Neural cell (in vitro differentiated cells): ENCODE measurements around the gene SAMD4A.

Experiments used
- MXI1 ChIP-seq: fragments of 450-650 bp; conservative IDR thresholded peaks from 2 replicates; pipeline ENCODE4 v1.6.1; 2014; ENCODE audit warnings: antibody characterized with exemption, mild to moderate bottlenecking; ENCODE audit not compliant: poor library complexity, severe bottlenecking
- POLR2AphosphoS5 ChIP-seq: IDR thresholded peaks from 2 replicates; pipeline ENCODE4 v1.6.1; 2012
- RAD21 ChIP-seq: fragments of 450-650 bp; conservative IDR thresholded peaks from 2 replicates; pipeline ENCODE4 v1.6.1; 2014; ENCODE audit warnings: antibody characterized with exemption, mild to moderate bottlenecking, moderate library complexity
- SMC3 ChIP-seq: fragments of 450-650 bp; conservative IDR thresholded peaks from 2 replicates; pipeline ENCODE4 v1.6.1; 2014; ENCODE audit warnings: antibody characterized with exemption, mild to moderate bottlenecking, moderate library complexity; ENCODE audit not compliant: poor library complexity
- TAF1 ChIP-seq: IDR thresholded peaks from 2 replicates; pipeline ENCODE4 v1.6.1; 2012; ENCODE audit warnings: low read depth
- TF ChIP-seq, protein P1 (sequence below): fragments of 450-650 bp; IDR thresholded peaks from 2 replicates; pipeline ENCODE4 v1.5.1; 2014; ENCODE audit warnings: antibody characterized with exemption, mild to moderate bottlenecking, moderate library complexity; ENCODE audit not compliant: poor library complexity, severe bottlenecking
- TF ChIP-seq, protein P2 (sequence below): IDR thresholded peaks from 2 replicates; pipeline ENCODE4 v1.6.1; 2012; ENCODE audit warnings: borderline replicate concordance

DNA sequence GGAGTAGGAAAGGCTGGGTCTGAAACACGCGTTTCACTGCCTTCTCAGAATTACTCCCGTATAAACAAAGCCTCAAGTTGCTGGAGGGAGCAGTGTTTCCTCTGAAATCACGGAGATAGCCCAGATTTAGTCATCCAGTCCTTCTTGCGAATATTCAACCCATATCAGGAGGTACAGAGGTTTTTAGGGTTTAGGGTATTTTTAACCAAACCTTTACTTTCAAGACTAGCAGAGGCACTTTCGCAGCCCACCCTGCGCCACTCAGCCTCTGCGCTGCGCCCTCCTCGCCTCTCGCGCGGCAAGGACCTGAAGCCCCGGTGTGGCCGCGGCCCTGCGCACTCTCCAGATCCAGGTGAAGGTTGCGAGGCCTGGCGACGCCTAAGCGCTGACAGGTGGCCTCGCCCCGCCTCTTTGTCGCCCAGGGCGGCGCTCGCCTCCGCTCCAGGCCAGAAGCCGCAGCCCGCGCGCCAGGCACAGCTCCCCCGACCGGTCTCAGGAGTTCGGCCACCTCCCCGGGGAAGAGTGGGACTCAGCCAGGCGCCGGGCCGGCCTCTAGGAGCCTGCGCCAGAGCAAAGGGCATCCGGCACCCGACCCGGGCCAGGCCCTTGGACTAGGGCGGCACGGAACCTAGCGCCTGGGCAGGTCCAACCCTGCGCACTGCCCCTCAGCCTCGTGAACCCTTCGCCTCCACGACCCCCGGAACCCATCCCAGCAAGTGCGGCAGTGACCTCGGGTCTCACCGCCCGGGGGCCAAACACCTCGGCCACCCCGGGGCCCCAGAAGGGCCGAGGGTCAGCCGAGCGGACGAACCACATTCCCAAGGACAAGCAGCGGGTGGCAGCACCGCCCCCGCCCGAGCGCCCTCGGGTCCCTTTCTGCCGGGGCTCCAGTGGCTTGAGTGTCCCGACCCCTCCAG is 1.8 kb upstream of the SAMD4A start:
- TF ChIP-seq, protein P1, sequence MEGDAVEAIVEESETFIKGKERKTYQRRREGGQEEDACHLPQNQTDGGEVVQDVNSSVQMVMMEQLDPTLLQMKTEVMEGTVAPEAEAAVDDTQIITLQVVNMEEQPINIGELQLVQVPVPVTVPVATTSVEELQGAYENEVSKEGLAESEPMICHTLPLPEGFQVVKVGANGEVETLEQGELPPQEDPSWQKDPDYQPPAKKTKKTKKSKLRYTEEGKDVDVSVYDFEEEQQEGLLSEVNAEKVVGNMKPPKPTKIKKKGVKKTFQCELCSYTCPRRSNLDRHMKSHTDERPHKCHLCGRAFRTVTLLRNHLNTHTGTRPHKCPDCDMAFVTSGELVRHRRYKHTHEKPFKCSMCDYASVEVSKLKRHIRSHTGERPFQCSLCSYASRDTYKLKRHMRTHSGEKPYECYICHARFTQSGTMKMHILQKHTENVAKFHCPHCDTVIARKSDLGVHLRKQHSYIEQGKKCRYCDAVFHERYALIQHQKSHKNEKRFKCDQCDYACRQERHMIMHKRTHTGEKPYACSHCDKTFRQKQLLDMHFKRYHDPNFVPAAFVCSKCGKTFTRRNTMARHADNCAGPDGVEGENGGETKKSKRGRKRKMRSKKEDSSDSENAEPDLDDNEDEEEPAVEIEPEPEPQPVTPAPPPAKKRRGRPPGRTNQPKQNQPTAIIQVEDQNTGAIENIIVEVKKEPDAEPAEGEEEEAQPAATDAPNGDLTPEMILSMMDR = no peak
- no peak for TF ChIP-seq POLR2AphosphoS5
- no peak for TF ChIP-seq TAF1
- TF ChIP-seq RAD21 = no peak
- no peak for TF ChIP-seq MXI1
- no peak for TF ChIP-seq SMC3
- TF ChIP-seq, protein P2, sequence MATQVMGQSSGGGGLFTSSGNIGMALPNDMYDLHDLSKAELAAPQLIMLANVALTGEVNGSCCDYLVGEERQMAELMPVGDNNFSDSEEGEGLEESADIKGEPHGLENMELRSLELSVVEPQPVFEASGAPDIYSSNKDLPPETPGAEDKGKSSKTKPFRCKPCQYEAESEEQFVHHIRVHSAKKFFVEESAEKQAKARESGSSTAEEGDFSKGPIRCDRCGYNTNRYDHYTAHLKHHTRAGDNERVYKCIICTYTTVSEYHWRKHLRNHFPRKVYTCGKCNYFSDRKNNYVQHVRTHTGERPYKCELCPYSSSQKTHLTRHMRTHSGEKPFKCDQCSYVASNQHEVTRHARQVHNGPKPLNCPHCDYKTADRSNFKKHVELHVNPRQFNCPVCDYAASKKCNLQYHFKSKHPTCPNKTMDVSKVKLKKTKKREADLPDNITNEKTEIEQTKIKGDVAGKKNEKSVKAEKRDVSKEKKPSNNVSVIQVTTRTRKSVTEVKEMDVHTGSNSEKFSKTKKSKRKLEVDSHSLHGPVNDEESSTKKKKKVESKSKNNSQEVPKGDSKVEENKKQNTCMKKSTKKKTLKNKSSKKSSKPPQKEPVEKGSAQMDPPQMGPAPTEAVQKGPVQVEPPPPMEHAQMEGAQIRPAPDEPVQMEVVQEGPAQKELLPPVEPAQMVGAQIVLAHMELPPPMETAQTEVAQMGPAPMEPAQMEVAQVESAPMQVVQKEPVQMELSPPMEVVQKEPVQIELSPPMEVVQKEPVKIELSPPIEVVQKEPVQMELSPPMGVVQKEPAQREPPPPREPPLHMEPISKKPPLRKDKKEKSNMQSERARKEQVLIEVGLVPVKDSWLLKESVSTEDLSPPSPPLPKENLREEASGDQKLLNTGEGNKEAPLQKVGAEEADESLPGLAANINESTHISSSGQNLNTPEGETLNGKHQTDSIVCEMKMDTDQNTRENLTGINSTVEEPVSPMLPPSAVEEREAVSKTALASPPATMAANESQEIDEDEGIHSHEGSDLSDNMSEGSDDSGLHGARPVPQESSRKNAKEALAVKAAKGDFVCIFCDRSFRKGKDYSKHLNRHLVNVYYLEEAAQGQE = no peak
